Measurements from ENCODE around the gene CLCN2.

CLCN2 gene

GRCh38 chr3:184389935-184390528 is 28.6 kb upstream of the CLCN2 start:
- TF ChIP-seq ZFX (IDR thresholded peaks at IDR 0.05): no peak
- TF ChIP-seq CTCF (conservative IDR thresholded peaks at IDR 0.05): no peak
- H3K27ac ChIP-seq: no peak overlapping the region

DNA sequence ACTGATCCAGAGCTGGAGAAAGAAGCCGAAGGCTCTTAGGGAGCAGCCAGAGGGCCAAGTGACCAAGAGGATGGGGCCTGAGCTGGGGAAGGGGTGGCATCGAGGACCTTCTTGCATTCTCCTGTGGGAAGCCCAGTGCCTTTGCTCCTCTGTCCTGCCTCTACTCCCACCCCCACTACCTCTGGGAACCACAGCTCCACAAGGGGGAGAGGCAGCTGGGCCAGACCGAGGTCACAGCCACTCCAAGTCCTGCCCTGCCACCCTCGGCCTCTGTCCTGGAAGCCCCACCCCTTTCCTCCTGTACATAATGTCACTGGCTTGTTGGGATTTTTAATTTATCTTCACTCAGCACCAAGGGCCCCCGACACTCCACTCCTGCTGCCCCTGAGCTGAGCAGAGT is 28.0 kb upstream of the CLCN2 start:
- TF ChIP-seq ZFX (IDR thresholded peaks at IDR 0.05) (no peak), CTCF (conservative IDR thresholded peaks at IDR 0.05) (no peak)
- no peak overlapping the region for H3K27ac ChIP-seq

DNA sequence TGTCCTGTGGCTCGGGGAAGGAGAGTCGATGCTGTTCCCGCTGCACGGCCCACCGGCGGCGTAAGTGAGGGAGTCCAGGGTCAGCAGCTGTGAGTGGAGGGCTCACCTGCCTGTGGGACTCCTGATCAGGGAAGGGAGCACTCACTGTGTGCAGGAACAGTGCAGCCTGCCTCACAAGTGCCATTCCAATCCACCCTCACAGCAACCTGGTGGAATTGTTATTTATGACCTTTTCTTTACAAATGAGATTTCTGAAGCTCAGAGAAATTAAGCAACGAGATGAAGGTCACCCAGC is 27.5 kb upstream of the CLCN2 start:
- no peak overlapping the region for H3K27ac ChIP-seq
- TF ChIP-seq CTCF (conservative IDR thresholded peaks at IDR 0.05) (no peak), ZFX (IDR thresholded peaks at IDR 0.05) (no peak)

DNA sequence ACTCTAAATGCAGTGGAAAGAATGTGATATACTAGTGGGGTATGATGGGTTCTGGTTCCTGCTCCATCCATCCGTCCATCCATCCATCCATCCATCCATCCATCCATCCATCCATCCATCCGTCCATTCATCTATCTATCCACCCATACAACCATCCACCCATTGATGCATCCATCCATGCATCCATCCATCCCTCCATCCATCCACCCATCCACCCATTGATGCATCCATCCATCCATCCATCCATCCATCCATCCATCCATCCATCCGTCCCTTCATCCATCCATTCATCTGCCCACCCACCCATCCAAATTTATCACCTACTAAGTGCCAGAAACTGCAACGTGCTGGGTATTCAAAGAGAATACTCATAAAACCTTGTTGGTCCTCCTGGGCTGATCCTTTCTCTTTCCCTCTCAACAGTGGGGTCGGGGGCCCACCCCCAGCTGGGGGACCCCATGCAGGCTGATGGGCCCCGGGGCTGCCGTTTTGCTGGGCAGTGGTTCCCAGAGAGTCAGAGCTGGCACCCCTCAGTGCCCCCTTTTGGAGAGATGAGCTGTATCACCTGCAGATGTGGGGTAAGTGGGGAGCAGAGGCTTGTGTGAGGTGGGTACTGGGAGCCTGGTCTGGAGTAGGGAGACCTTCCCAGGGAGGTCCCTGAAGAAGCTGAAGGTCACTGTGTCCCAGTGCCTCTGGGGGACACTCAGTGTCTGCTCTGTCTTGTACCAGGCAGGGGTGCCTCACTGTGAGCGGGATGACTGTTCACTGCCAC is 26.9 kb upstream of the CLCN2 start:
- no peak for TF ChIP-seq ZFX (IDR thresholded peaks at IDR 0.05)
- TF ChIP-seq CTCF (conservative IDR thresholded peaks at IDR 0.05): no peak
- H3K27ac ChIP-seq: no peak overlapping the region

DNA sequence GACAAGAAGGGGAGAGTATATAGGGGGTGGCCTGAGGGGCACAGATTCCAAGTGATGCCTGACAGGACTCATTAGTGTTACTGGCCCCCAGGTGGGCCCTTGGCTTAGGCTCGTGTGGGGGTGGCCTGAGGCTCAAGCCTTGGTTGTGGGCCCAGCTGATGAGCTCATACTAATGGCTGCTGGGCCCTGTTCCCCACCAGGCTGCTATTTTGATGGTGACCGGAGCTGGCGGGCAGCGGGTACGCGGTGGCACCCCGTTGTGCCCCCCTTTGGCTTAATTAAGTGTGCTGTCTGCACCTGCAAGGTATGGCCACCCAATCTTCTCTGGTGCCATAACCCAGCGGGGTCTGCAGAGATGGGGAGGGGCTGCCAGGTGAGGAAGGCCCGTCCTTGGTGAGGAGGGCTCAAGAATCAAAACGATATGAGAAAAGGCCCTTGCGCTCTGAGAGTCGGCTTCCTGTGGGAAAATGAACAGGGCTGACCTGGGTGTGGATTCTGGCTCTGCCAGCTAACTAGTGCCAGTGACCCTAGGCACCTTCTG is 25.8 kb upstream of the CLCN2 start:
- H3K27ac ChIP-seq: no peak overlapping the region
- TF ChIP-seq CTCF (conservative IDR thresholded peaks at IDR 0.05): no peak
- no peak for TF ChIP-seq ZFX (IDR thresholded peaks at IDR 0.05)

GRCh38 chr3:184386047-184386806 is 24.8 kb upstream of the CLCN2 start:
- TF ChIP-seq ZFX (IDR thresholded peaks at IDR 0.05) (no peak), CTCF (conservative IDR thresholded peaks at IDR 0.05) (no peak)
- H3K27ac ChIP-seq: no peak overlapping the region
